Body of pancreas (tissue), 4 donors: Measurements from ENCODE around the gene USP35.

Experiments
- POLR2A ChIP-seq, 3 donors: fragments of 450-650 bp; IDR thresholded peaks; one replicate each; pipeline ENCODE4 v1.6.1; 2016; ENCODE audit warnings: antibody characterized with exemption in 3 of 3, mild to moderate bottlenecking in 2 of 3
- TF ChIP-seq, protein P1 (sequence below), 7 experiments: fragments of 450-650 bp in 4 of 7; fragments of 200-600 bp in 3 of 7; sonication (generic) in 3 of 7; IDR thresholded peaks; one replicate each; pipeline ENCODE4 v1.5.1; 2016 to 2019; ENCODE audit warnings: antibody characterized with exemption in 7 of 7

DNA sequence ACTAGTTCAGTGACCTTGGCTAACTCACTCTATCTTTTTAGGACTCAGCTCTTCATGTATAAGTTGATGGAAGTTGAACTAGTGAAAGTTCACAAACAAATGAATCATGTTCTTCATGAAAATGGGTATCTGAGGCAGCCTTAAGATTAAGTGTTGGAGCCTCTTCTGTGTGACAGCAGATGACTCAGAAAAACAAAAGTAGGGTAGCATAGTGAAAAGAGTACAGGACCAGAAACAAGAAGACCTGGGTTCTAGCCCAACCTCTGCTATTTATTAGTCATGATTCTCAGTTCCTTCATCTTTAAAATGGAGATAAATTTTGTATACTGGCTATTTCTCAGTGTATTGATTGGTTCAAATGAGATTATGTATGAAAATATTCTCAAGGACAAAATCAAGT is 60.2 kb downstream of the USP35 start:
- TF ChIP-seq, protein P1, sequence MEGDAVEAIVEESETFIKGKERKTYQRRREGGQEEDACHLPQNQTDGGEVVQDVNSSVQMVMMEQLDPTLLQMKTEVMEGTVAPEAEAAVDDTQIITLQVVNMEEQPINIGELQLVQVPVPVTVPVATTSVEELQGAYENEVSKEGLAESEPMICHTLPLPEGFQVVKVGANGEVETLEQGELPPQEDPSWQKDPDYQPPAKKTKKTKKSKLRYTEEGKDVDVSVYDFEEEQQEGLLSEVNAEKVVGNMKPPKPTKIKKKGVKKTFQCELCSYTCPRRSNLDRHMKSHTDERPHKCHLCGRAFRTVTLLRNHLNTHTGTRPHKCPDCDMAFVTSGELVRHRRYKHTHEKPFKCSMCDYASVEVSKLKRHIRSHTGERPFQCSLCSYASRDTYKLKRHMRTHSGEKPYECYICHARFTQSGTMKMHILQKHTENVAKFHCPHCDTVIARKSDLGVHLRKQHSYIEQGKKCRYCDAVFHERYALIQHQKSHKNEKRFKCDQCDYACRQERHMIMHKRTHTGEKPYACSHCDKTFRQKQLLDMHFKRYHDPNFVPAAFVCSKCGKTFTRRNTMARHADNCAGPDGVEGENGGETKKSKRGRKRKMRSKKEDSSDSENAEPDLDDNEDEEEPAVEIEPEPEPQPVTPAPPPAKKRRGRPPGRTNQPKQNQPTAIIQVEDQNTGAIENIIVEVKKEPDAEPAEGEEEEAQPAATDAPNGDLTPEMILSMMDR (IDR thresholded peaks at IDR 0.05), result no peak
- no peak for TF ChIP-seq POLR2A (IDR thresholded peaks at IDR 0.05)
